Hematopoietic multipotent progenitor cell treated with erythropoietin and hydrocortisone succinate and interleukin-3 and kit ligand, for 8 days (in vitro differentiated cells): ENCODE data around the gene NEU4.

Source experiments
- DNase-seq: peaks from one replicate; pipeline ENCODE4 v3.0.0-alpha.2; 2015

NEU4 gene

GRCh38 chr2:241854342-241855244, 45.6 kb downstream of the NEU4 start:
- DNase-seq: no peak

- DNase-seq: no peak
These were observed 46.4 kb downstream of the NEU4 start for GRCh38 chr2:241855245-241855887.

- DNase-seq: no peak
These were observed 47.0 kb downstream of the NEU4 start for GRCh38 chr2:241855888-241856422.

- DNase-seq: no peak
These were observed 48.1 kb downstream of the NEU4 start for GRCh38 chr2:241857041-241857541.

GRCh38 chr2:241857572-241858121, 48.7 kb downstream of the NEU4 start:
- DNase-seq: no peak

GRCh38 chr2:241858206-241859016, 49.4 kb downstream of the NEU4 start, which contains the start of gene PDCD1:
Gene PDCD1 (minus strand): TSS chr2:241858894. CDS start chr2:241858838, 56 bp downstream.
- DNase-seq: no peak

GRCh38 chr2:241859017-241859435, 50.0 kb downstream of the NEU4 start:
- DNase-seq: no peak

GRCh38 chr2:241859436-241860183, 50.6 kb downstream of the NEU4 start:
- DNase-seq: no peak

- DNase-seq: no peak
These were observed 51.4 kb downstream of the NEU4 start for GRCh38 chr2:241860184-241861078.

GRCh38 chr2:241861264-241861663, 52.3 kb downstream of the NEU4 start:
- DNase-seq: no peak

GRCh38 chr2:241862093-241862492, 53.1 kb downstream of the NEU4 start:
- DNase-seq: no peak

GRCh38 chr2:241862775-241863535, 54.0 kb downstream of the NEU4 start:
- no peak for DNase-seq

- no peak for DNase-seq
These were observed 54.6 kb downstream of the NEU4 start for GRCh38 chr2:241863536-241863954.

GRCh38 chr2:241864168-241864849, 55.3 kb downstream of the NEU4 start:
- DNase-seq: no peak

GRCh38 chr2:241864850-241865213, 55.8 kb downstream of the NEU4 start:
- no peak for DNase-seq

- no peak for DNase-seq
These were observed 56.5 kb downstream of the NEU4 start for GRCh38 chr2:241865416-241865956.

GRCh38 chr2:241865957-241866789, 57.2 kb downstream of the NEU4 start:
- DNase-seq: no peak
